Chondrocyte (in vitro differentiated cells): ENCODE measurements around the gene INTS7. TPM values are rescaled to one million over a fixed set of nuclear protein-coding genes. Genes with fewer than 3 reads are reported as not detected.
"Not testable (repeated sequence)": the region's sequence is repeated elsewhere in the genome, so short reads cannot be mapped to it uniquely, and the experiment has no call there.

Source experiments
- DNase-seq: peaks from one replicate; pipeline ENCODE4 v3.0.0; 2021; ENCODE audit warnings: mixed read lengths, low spot score
- H3K27ac Mint-ChIP-seq: one replicate; pipeline ENCODE4 v1.8.0; 2021; ENCODE audit warnings: mild to moderate bottlenecking, moderate library complexity, mixed read lengths; ENCODE audit not compliant: unreplicated experiment
- H3K27me3 Mint-ChIP-seq: 2 replicates; pipeline ENCODE4 v1.8.0; 2021; ENCODE audit warnings: low read depth, mixed read lengths
- H3K36me3 Mint-ChIP-seq: 2 replicates; pipeline ENCODE4 v1.8.0; 2021; ENCODE audit warnings: low read depth, mixed read lengths
- H3K4me1 Mint-ChIP-seq: 2 replicates; pipeline ENCODE4 v1.8.0; 2021; ENCODE audit warnings: low read depth, mild to moderate bottlenecking, mixed read lengths
- H3K4me3 Mint-ChIP-seq: one replicate; pipeline ENCODE4 v1.8.0; 2021; ENCODE audit warnings: mild to moderate bottlenecking, moderate library complexity, mixed read lengths; ENCODE audit not compliant: unreplicated experiment
- H3K9me3 Mint-ChIP-seq: 2 replicates; pipeline ENCODE4 v1.8.0; 2021; ENCODE audit warnings: low read depth, mixed read lengths
- CTCF ChIP-seq: fragments of 200-600 bp; sonication (generic); IDR thresholded peaks from 2 replicates; pipeline ENCODE4 v1.5.0; 2021; ENCODE audit warnings: antibody characterized with exemption, mild to moderate bottlenecking, moderate library complexity
- total RNA-seq: library from RNA; stranded (reverse); gene quantifications from 3 replicates; pipeline ENCODE4 v1.2.1, GENCODE V29; 2021

INTS7 gene
- total RNA-seq, 1 donor from 2014 or later: 18.6 TPM

DNA sequence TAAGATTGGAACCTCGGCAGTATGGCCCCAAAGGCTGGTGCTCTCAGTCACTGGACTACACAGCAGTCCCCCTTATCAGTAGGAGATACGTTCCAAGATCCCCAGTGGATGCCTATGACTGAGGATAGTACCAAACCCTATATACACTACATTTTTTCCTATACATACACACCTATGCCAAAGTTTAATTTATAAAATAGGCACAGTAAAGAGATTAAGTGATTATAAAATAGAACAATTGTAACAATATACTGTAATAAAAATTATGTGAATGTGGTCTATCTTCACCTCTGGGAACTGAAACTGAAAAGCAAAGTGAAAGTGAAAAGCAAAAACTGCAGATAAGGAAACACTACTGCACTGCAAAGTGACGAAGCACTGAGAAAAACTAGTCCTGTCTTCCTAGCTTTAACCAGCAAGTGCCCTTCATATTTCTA is 96.8 kb downstream of the INTS7 start:
- H3K27me3 Mint-ChIP-seq: no peaks in the 10 kb centered on the region
- peaks cover 8% of the 10 kb centered on the region for H3K36me3 Mint-ChIP-seq
- TF ChIP-seq CTCF: no peak
- DNase-seq: no peak
- H3K4me1 Mint-ChIP-seq: no peaks in the 10 kb centered on the region
- no peak overlapping the region for H3K4me3 Mint-ChIP-seq
- H3K27ac Mint-ChIP-seq: no peak overlapping the region
- H3K9me3 Mint-ChIP-seq: no peaks in the 10 kb centered on the region

GRCh38 chr1:211937422-211937821 is 97.9 kb downstream of the INTS7 start:
- H3K27ac Mint-ChIP-seq, DNase-seq, H3K4me1 Mint-ChIP-seq, H3K27me3 Mint-ChIP-seq, H3K9me3 Mint-ChIP-seq, H3K36me3 Mint-ChIP-seq, H3K4me3 Mint-ChIP-seq: not testable (repeated sequence)

DNA sequence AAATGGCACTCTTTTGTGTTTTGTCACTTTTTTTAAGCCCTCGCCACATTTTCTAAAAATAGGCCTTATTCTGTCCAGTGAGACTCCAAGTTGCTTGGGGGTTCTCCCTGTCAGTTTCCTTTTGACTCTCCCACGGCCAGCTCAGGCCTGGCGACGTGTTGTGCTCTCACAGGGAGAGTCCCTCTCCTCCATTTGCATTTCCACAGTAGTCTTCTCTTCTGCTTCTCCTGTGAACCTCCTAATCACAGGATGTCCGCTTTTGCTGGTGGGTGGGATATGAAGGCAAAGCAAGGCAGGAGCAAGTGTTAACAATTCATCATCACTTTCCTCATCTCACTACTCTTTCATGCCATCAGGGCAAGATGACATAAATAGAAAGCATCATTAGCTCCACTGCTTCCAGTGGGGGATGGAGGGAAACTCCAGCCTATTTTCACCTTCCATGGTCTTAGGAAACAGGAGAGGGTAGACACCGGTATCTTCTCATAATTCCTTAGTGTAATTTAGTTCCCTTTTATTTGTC is 99.8 kb downstream of the INTS7 start:
- Mint-ChIP-seq H3K4me3 (no peak overlapping the region), H3K36me3 (no peaks in the 10 kb centered on the region), H3K4me1 (peaks cover 10% of the 10 kb centered on the region), H3K9me3 (no peaks in the 10 kb centered on the region), H3K27me3 (no peaks in the 10 kb centered on the region), H3K27ac (no peak overlapping the region)
- no peak for DNase-seq
- TF ChIP-seq CTCF: no peak

DNA sequence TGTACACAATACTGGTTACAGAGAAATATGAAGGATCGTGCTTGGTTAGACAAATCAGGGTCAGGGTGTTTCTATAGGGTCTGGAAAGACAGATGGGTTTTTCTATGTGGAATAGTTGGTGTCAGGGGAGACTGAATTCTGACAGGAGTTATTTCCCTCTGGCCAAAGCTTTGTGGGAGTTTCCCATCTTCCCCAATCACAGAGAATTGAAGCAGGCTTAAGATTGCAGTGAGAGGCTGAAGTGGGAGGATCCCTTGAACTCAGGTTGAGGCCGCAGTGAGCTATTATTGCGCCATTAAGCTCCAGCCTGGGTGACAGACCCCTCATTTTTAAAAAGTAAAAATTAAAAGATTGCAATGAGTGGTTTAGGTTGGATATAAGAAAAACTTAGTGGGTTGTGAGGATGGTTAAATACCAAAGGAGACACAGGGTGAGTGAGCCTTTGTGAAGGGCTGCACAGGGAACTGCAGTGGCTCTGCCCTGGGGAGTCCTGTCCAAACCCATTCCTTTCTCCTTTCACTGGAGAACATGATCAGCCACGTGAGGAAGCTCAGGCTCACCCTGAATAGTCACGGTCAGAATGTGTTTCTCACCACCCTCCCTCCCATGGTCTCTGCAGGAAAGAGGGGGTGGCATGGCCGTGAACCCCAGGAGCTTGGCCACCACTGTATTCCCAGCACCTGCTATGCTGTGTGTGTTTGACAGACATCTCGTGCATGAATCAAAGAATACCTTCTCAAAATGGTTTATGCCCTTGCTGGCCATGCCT is 101.2 kb downstream of the INTS7 start:
- no peak for DNase-seq
- Mint-ChIP-seq H3K36me3 (no peaks in the 10 kb centered on the region), H3K27ac (no peak overlapping the region), H3K9me3 (no peaks in the 10 kb centered on the region), H3K27me3 (no peaks in the 10 kb centered on the region), H3K4me3 (no peak overlapping the region), H3K4me1 (peaks cover 10% of the 10 kb centered on the region)
- TF ChIP-seq CTCF: no peak

- H3K36me3 Mint-ChIP-seq: no peaks in the 10 kb centered on the region
- H3K4me1 Mint-ChIP-seq: peaks cover 10% of the 10 kb centered on the region
- H3K4me3 Mint-ChIP-seq: no peak overlapping the region
- DNase-seq: no peak
- H3K27me3 Mint-ChIP-seq: no peaks in the 10 kb centered on the region
- H3K9me3 Mint-ChIP-seq: no peaks in the 10 kb centered on the region
- no peak for TF ChIP-seq CTCF
- peak overlapping the region; percentile 49 for H3K27ac Mint-ChIP-seq
These were observed 102.5 kb downstream of the INTS7 start for GRCh38 chr1:211932933-211933254.
